T-helper 1 cell treated with Interleukin-12 subunit alpha and Interleukin-12 subunit beta and Interleukin-4 antibody, amounts not matched to agents 30 ng/mL and 1 ng/mL, for 36 hours (primary cell): ENCODE data around the gene CRMP1. TPM values are rescaled to one million over a fixed set of nuclear protein-coding genes. Genes with fewer than 3 reads are reported as not detected.
"Not testable (repeated sequence)": the region's sequence is repeated elsewhere in the genome, so short reads cannot be mapped to it uniquely, and the experiment has no call there.

Source experiments
- intact Hi-C: fragments of 100-400 bp; cut with micrococcal nuclease; formaldehyde crosslinking; loops from one replicate; pipeline ENCODE4 v1.15.1; 2024
- total RNA-seq: library from RNA; stranded (reverse); gene quantifications from 2 replicates; pipeline ENCODE4 v1.2.3, GENCODE V29; 2022

CRMP1 gene
- total RNA-seq, 1 donor from 2014 or later = 1.0 TPM

GRCh38 chr4:5825321-5826041 is 67.4 kb downstream of the CRMP1 start:
- intact Hi-C loops = loop anchor here (2.0 to 10.0 kb wide), 4 partner anchors 37 to 1571 kb away; no protein-coding TSS in a partner anchor

GRCh38 chr4:5824635-5825034 is 68.3 kb downstream of the CRMP1 start:
- intact Hi-C loops = loop anchor here (1.0 to 10.0 kb wide), 6 partner anchors 38 to 1570 kb away; no protein-coding TSS in a partner anchor

- intact Hi-C loops = loop anchor here (1.0 to 10.0 kb wide), 6 partner anchors 39 to 1569 kb away; no protein-coding TSS in a partner anchor
These were observed 68.7 kb downstream of the CRMP1 start for GRCh38 chr4:5824227-5824626.

DNA sequence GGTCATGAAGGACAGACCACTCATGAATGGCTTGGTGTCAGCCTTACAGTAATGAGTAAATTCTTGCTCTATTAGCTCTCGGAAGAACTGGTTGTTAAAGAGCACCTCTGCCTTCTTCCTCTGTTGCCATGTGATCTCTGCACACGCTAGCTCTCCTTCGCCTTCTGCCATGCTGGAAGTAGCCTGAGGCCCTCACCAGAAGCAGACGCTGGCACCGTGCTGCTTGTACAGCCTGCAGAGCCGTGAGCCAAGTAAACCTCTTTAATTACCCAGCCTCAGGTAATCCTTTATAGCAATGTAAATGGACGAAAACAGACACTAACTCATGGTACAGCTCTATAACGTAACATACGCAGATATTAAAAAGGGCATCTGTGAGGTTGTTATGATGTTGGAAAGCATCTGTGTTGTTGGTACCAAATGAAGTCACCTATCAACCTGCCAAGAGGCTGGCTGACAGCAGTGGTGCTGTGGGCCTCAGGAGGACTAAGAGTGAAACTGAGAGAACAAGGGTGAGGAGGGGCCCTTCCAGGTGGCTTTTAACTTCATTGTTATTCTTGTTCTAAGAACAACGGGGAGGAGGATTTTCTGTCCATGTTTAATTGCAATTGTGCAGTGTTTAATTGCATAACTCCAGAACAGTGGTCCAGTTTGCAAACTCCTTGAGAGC is 69.2 kb downstream of the CRMP1 start:
- intact Hi-C loops = loop anchor here (1.0 to 10.0 kb wide), 6 partner anchors 39 to 1569 kb away; no protein-coding TSS in a partner anchor

DNA sequence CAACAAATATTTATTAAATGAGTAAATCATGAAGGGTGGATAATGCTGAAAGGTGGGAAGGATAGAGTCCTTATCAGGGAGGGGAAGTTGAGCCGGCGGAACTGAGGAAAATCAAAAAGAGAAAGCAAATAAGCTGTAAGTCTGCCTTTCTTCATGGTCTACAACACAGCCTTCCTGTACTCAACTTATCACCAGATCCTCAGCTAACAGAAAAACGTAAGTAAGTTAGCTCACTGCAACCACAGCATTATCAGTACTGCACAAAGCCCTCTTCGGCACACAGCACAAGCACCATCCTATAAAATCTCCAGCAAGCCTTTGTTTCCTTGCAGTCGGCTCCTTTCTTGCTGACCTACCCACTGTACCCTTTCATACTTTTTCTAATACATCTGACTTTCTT is 70.3 kb downstream of the CRMP1 start:
- intact Hi-C loops = loop anchor here (1.0 to 10.0 kb wide), 5 partner anchors 65 to 1568 kb away; no protein-coding TSS in a partner anchor

- intact Hi-C loops = loop anchor here (1.0 to 10.0 kb wide), 5 partner anchors 65 to 1567 kb away; no protein-coding TSS in a partner anchor
These were observed 71.1 kb downstream of the CRMP1 start for GRCh38 chr4:5821665-5822358.

DNA sequence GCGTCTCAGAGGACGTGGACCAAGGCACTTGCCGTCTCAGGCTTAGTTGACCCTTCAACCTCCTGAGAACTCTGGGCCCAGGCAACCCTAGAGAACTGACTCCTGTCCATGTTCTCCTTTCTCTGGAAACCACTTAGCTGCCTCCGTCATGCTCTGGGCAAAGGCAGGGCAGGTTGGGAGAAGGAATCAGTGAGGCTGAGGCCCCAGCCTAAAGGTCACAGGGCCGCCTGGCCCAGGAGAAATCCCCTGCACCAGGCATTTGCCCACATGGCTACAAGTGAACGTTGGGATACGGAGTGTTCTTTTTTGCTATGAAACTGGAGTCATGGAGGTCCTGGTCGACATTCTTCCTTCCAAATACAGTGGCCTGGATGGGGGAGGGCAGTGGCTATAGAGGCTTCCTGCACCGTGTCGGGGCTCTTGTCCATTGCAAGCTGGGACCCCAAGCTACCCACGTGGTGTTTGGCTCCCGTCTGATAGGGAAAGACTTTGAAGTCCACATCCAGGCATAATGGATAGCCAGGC is 76.0 kb downstream of the CRMP1 start:
- intact Hi-C loops = no loop called here

DNA sequence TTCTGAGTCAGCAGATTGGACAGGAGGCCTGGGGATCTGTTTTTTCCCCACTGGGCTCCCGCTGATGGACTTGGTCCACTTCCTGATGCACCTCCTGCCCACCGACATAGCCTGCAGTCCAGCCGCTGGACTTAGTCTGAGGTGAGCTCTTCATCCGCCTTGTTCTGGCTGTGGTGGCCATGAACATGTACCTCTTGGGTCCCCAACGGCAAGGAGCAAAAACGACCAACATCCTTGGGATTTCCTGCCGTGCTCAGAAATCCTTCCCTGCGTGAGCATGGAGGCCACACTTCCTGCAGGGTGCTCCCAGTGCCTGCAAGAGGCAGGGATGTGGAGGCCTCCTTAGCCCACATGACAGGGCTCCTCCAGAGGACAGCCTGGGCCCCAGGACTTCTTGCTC is 76.8 kb downstream of the CRMP1 start:
- intact Hi-C loops = no loop called here

DNA sequence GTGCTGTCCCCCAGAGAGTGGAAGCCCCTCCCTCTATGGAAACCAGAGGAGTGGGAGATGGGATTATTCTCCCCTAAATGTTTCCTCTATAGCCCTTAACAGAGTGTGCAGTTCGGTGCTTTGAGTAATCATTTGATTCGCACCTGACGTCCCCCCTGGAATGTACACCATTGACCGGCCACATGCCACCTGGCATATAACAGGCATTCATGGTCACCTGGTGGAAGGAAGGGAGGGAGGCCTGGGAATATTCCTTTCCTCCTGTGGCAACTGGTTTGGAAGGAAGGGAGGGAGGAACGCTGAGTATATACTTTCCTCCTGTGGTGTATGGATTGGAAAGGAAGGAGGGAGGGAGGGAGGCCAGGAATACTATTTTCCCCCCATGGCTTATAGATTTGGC is 77.2 kb downstream of the CRMP1 start:
- intact Hi-C loops = no loop called here

DNA sequence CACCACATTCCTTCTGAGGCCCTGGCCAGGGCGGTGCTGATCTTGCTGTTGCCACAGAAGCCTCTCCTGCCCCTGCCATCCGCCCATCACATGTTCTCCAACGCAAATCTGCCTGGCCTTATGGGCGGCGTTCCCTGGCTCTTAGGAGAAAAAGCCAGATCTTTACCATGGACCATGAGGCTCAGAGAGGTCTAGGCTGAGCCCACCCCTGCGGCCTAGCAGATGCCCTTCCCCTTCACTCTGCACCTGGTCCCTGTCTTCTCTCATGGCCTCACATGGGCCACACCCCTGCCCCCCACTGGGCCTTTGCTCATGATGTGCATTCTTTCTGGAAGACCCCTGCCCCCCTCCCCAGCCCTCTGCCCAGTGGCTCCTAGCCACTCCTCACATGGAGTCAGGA is 78.5 kb downstream of the CRMP1 start:
- intact Hi-C loops = no loop called here

GRCh38 chr4:5813882-5814255 is 79.0 kb downstream of the CRMP1 start:
- intact Hi-C loops = loop anchor here (1.0 kb wide), 3 partner anchors 763 to 1326 kb away; partner anchors contain the start of gene STK32B

DNA sequence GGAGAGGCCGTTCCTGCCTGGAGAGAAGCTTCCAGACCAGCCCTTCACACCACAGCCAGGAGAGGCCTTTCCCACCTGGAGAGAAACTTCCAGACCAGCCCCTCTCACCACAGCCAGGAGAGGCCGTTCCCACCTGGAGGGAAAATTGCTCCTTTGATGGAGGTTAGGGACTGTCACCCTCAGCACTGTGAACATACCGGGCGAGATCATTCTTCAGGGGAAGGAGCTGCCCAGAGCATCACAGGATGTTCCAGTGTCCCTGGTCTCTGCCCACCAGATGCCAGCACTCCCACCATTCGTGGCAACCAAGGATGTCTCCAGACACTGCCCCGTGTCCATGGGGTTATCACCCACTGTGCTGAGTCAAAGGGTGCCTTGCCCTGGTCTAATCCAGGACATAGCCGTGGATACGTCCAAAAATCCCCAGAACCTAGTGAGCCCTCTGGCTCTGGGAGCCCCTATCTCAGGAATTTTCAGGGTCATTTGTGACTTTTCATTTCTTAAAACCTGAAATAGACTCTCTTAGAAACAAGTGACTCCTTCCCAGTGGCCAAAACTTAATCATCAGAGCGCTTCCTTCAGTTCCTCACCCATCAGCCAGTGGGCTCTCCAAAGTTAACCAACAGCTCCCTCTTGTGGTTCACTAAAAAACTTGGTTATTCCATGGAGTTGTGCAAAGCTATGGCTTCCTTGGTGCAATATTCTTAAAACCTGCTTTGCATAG is 80.2 kb downstream of the CRMP1 start:
- intact Hi-C loops = loop anchor here (1.0 kb wide), 3 partner anchors 761 to 1324 kb away; partner anchors contain the start of gene STK32B

GRCh38 chr4:5812057-5812456 is 80.8 kb downstream of the CRMP1 start:
- intact Hi-C loops = not testable (repeated sequence)

- intact Hi-C loops = no loop called here
These were observed 82.0 kb downstream of the CRMP1 start for GRCh38 chr4:5810770-5811430.

DNA sequence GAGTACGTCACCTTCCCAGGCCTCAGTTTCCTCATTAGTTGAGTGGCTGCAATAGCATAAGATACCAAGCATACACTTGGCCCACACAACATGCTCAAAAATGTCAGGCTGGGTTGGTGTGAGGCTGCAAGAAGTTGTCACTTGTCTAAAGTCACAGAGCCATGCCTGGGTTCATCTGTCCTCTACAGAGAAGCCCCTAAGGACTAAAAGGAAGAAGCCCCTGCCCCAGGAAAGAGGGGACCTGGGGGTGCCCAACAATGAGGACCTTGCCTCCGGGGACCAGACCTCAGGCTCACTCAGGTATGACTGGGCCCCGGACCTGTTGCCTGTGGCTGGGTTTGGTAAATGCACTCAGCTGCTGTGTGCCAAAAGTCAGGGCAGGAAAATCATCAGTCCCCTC is 82.7 kb downstream of the CRMP1 start:
- intact Hi-C loops = no loop called here

DNA sequence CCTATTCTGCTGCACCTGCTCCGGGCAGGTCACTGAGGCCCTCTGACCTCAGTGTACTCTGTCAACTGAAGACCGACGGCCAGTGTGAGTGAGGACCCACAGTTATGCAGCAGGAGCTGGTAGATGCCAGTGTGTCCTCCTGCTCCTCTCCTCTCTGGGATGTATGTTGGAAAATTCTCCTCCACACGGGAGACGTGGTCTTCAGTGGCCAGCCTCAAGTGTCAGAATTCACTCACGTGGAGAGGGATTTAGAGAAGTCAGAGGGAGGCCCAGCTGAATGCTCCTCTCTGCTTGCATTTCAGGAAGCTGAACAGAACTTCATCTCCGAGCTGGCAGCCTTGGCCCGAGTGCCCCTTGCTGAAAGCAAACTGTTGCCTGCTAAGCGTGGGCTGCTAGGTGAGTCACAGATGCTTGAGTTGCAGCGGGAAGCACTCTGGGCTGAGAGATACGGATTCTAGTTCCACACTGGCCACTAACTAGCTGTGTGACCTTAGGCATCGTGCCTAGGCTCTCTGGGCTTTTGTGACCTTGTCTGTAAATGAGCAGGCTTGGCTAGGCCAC is 83.6 kb downstream of the CRMP1 start:
- intact Hi-C loops = no loop called here

DNA sequence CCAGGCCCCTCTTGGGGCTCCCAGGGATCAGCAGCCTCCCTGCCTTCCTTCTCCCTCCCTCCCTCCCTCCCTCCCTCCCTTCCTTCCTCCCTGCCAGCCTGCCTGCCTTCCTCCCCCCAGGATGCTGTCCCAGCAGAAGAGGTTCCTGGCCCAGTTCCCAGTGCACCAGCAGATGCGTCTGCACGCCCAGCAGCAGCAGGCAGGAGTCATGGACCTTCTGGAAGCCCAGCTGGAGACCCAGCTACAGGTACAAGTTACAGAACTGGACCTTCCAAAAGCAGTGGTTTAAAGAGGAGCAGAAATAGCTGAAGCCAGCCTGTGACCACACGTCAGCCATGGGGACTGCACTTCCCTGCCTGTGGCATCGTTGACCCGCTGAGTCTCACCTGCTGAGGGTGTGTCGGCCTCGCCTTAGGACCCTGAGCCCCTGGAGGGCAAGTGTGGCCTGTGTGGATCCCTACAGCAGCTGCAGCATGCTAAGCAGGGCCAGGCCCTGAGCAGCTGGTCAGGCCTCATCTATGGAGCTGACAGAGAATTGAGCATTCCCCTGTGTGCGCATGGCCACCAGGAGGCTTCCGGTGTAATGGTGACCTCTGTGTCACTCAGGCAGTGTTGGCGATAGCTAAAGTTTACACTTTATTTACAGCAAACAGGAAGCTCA is 84.7 kb downstream of the CRMP1 start:
- intact Hi-C loops = no loop called here

DNA sequence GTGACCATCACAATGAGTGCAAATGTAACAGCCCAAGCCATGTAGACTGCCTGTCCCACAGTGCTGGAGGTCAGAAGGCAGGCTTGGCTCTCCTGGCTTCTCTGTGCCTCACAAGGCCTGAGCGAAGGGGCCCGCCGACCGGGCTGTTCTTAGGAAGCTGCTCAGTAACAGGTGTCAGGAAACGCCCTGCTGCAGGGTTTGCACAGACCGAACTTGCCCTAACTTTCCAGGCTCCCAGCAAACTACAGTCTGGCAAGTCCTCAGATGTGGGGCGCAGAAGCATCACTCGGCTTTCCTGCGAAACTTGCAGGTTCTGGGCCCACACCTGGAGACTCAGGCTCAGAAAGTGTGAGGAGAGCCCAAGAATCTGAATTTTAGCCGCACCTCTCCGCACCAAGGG is 87.6 kb downstream of the CRMP1 start:
- intact Hi-C loops = no loop called here

DNA sequence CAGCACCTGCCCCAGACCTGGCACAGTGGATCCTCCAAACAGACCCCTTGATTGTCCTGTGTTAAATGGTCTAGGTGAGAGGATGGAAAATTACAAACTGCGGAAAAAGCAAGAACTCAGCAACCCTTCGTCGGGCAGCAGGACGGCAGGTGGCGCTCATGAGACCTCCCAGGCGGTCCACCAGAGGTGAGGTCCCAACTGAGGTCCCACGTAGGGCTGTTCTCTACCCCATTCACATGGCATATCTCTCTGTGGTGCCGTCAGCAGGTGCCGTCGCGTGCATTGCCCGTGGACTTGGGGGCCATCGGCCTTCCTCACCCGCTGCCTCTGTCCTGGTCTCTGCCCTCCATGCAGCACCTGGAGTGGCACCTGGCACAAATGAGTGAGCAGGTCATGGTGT is 88.2 kb downstream of the CRMP1 start:
- intact Hi-C loops = no loop called here
